ENCODE results near the gene DBT. TPM values are rescaled to one million over a fixed set of nuclear protein-coding genes. Genes with fewer than 3 reads are reported as not detected.
A peak's percentile ranks its signal among the peaks of the same experiment; 100 is the strongest.
"Not testable (repeated sequence)": the region's sequence is repeated elsewhere in the genome, so short reads cannot be mapped to it uniquely, and the experiment has no call there.

Gene DBT
- 10 to 100 TPM; 11.4 to 11.7 TPM for total RNA-seq

- Mint-ChIP-seq H3K4me3 (no peak within 1 kb of the TSS), H3K36me3 (no peaks in the 10 kb centered on the region), H3K9me3 (no peaks in the 10 kb centered on the region), H3K27ac (no peak within 1 kb of the TSS), H3K4me1 (ENCODE audit: low read depth) (peaks cover 21% of the 10 kb centered on the region), H3K27me3 (no peaks in the 10 kb centered on the region)
- POLR2A ChIA-PET = interaction anchor here (0.5 to 2.0 kb wide), 7 partner anchors 11 to 400 kb away, joined by 3 to 15 read pairs (median 3); partner anchors contain the start of genes CDC14A and RTCA
- intact Hi-C loops (cut with micrococcal nuclease) = loop anchor here (1.0 kb wide), 5 partner anchors 16 to 211 kb away; partner anchors contain the start of gene TRMT13
- CTCF ChIA-PET = interaction anchor here (0.6 to 1.8 kb wide), 7 partner anchors 17 to 210 kb away, joined by 3 to 7 read pairs (median 3); partner anchors contain the start of gene RTCA
- DNase-seq = peak; percentile 96
Observed at GRCh38 chr1:100249537-100250257, at the start of gene DBT. Gene DBT (minus strand): TSS chr1:100249834. CDS start chr1:100249820, 14 bp downstream.

GRCh38 chr1:100298512-100298911, 48.9 kb upstream of the DBT start:
- no peaks in the 10 kb centered on the region for H3K27me3 Mint-ChIP-seq
- peaks cover 5% of the 10 kb centered on the region for H3K36me3 Mint-ChIP-seq
- DNase-seq = no peak
- ChIA-PET POLR2A (interaction anchor here (1.1 to 1.3 kb wide), 2 partner anchors 32 to 54 kb away, joined by 3 to 5 read pairs; partner anchors contain the start of genes CDC14A and RTCA), CTCF (interaction anchor here (0.6 to 0.9 kb wide), 2 partner anchors 32 to 157 kb away, joined by 3 read pairs; no protein-coding TSS in a partner anchor)
- H3K9me3 Mint-ChIP-seq = peaks cover 5% of the 10 kb centered on the region
- no peak overlapping the region for H3K4me3 Mint-ChIP-seq
- H3K27ac Mint-ChIP-seq = no peak overlapping the region
- intact Hi-C loops (cut with micrococcal nuclease) = loop anchor here (2.0 kb wide), 1 partner anchor 150 kb away; no protein-coding TSS in a partner anchor
- H3K4me1 Mint-ChIP-seq (ENCODE audit: low read depth) = peaks cover 12% of the 10 kb centered on the region

- H3K27me3 Mint-ChIP-seq; H3K27ac Mint-ChIP-seq; H3K4me3 Mint-ChIP-seq; CTCF ChIA-PET; H3K9me3 Mint-ChIP-seq; DNase-seq; intact Hi-C loops (cut with micrococcal nuclease): not testable (repeated sequence)
- Mint-ChIP-seq H3K36me3 (peaks cover 15% of the 10 kb centered on the region), H3K4me1 (ENCODE audit: low read depth) (peaks cover 24% of the 10 kb centered on the region)
- POLR2A ChIA-PET = interaction anchor here (1.3 kb wide), 1 partner anchor 31 kb away, joined by 3 read pairs; the partner anchor contains the start of gene RTCA
Observed at GRCh38 chr1:100296997-100297396, 47.4 kb upstream of the DBT start.

GRCh38 chr1:100296140-100296539, 46.5 kb upstream of the DBT start:
- DNase-seq = no peak
- intact Hi-C loops (cut with micrococcal nuclease) = no loop called here
- peaks cover 5% of the 10 kb centered on the region for H3K9me3 Mint-ChIP-seq
- POLR2A ChIA-PET = no interaction called here
- CTCF ChIA-PET = interaction anchor here (0.6 kb wide), 1 partner anchor 1144 kb away, joined by 3 read pairs; no protein-coding TSS in a partner anchor
- peaks cover 24% of the 10 kb centered on the region for H3K4me1 Mint-ChIP-seq (ENCODE audit: low read depth)
- no peak overlapping the region for H3K27ac Mint-ChIP-seq
- H3K36me3 Mint-ChIP-seq = peaks cover 19% of the 10 kb centered on the region
- H3K27me3 Mint-ChIP-seq = no peaks in the 10 kb centered on the region
- H3K4me3 Mint-ChIP-seq = no peak overlapping the region

GRCh38 chr1:100292711-100293110, 43.1 kb upstream of the DBT start:
- CTCF ChIA-PET = no interaction called here
- Mint-ChIP-seq H3K9me3 (peaks cover 5% of the 10 kb centered on the region), H3K27me3 (no peaks in the 10 kb centered on the region), H3K27ac (peak overlapping the region; percentile 47), H3K36me3 (peaks cover 21% of the 10 kb centered on the region), H3K4me3 (no peak overlapping the region), H3K4me1 (ENCODE audit: low read depth) (peaks cover 12% of the 10 kb centered on the region)
- POLR2A ChIA-PET = interaction anchor here (1.2 kb wide), 1 partner anchor 27 kb away, joined by 3 read pairs; the partner anchor contains the start of gene RTCA
- DNase-seq = no peak
- intact Hi-C loops (cut with micrococcal nuclease) = no loop called here

- Mint-ChIP-seq H3K36me3 (peaks cover 29% of the 10 kb centered on the region), H3K9me3 (no peaks in the 10 kb centered on the region), H3K27ac (no peak overlapping the region), H3K4me1 (ENCODE audit: low read depth) (peaks cover 12% of the 10 kb centered on the region), H3K4me3 (no peak overlapping the region), H3K27me3 (no peaks in the 10 kb centered on the region)
- DNase-seq = no peak
- POLR2A ChIA-PET = interaction anchor here (0.5 kb wide), 2 partner anchors 284 to 1434 kb away, joined by 3 to 4 read pairs; no protein-coding TSS in a partner anchor
- CTCF ChIA-PET = interaction anchor here (0.9 to 1.1 kb wide), 2 partner anchors 134 to 169 kb away, joined by 3 read pairs; no protein-coding TSS in a partner anchor
- intact Hi-C loops (cut with micrococcal nuclease) = no loop called here
Observed at GRCh38 chr1:100290291-100290690, 40.7 kb upstream of the DBT start.

- CTCF ChIA-PET = interaction anchor here (0.6 to 1.0 kb wide), 2 partner anchors 13 to 66 kb away, joined by 3 read pairs; partner anchors contain the start of gene CDC14A
- Mint-ChIP-seq H3K4me1 (ENCODE audit: low read depth) (no peaks in the 10 kb centered on the region), H3K27me3 (no peaks in the 10 kb centered on the region), H3K4me3 (no peak overlapping the region), H3K36me3 (peaks cover 24% of the 10 kb centered on the region), H3K27ac (no peak overlapping the region), H3K9me3 (no peaks in the 10 kb centered on the region)
- POLR2A ChIA-PET = no interaction called here
- intact Hi-C loops (cut with micrococcal nuclease) = no loop called here
- no peak for DNase-seq
Observed at GRCh38 chr1:100287162-100287561, 37.5 kb upstream of the DBT start.

- DNase-seq = no peak
- Mint-ChIP-seq H3K27me3 (no peaks in the 10 kb centered on the region), H3K4me1 (ENCODE audit: low read depth) (peaks cover 7% of the 10 kb centered on the region), H3K36me3 (peaks cover 27% of the 10 kb centered on the region), H3K27ac (no peak overlapping the region), H3K9me3 (no peaks in the 10 kb centered on the region), H3K4me3 (no peak overlapping the region)
- ChIA-PET POLR2A (no interaction called here), CTCF (interaction anchor here (1.0 kb wide), 1 partner anchor 176 kb away, joined by 3 read pairs; no protein-coding TSS in a partner anchor)
- intact Hi-C loops (cut with micrococcal nuclease) = no loop called here
Observed at GRCh38 chr1:100284591-100284990, 35.0 kb upstream of the DBT start.

- peaks cover 41% of the 10 kb centered on the region for H3K36me3 Mint-ChIP-seq
Observed at GRCh38 chr1:100279954-100280682, 30.5 kb upstream of the DBT start.

GRCh38 chr1:100279358-100279923, 29.8 kb upstream of the DBT start:
- Mint-ChIP-seq H3K36me3 (peaks cover 43% of the 10 kb centered on the region), H3K27ac (no peak overlapping the region), H3K4me3 (no peak overlapping the region), H3K9me3 (no peaks in the 10 kb centered on the region), H3K27me3 (no peaks in the 10 kb centered on the region), H3K4me1 (ENCODE audit: low read depth) (peaks cover 22% of the 10 kb centered on the region)
- POLR2A ChIA-PET = interaction anchor here (0.7 kb wide), 1 partner anchor 73 kb away, joined by 5 read pairs; the partner anchor contains the start of gene CDC14A
- CTCF ChIA-PET = interaction anchor here (2.3 kb wide), 1 partner anchor 180 kb away, joined by 9 read pairs; no protein-coding TSS in a partner anchor
- intact Hi-C loops (cut with micrococcal nuclease) = no loop called here
- no peak for DNase-seq

More at GRCh38 chr1:100279954-100280682, 30.5 kb upstream of the DBT start:
- intact Hi-C loops (cut with micrococcal nuclease) = no loop called here
- Mint-ChIP-seq H3K27ac (no peak overlapping the region), H3K4me3 (no peak overlapping the region), H3K9me3 (no peaks in the 10 kb centered on the region), H3K4me1 (ENCODE audit: low read depth) (peaks cover 22% of the 10 kb centered on the region), H3K27me3 (no peaks in the 10 kb centered on the region)
- no peak for DNase-seq
- POLR2A ChIA-PET = no interaction called here
- CTCF ChIA-PET = interaction anchor here (0.9 kb wide), 1 partner anchor 9 kb away, joined by 3 read pairs; no protein-coding TSS in a partner anchor

- H3K4me1 Mint-ChIP-seq (ENCODE audit: low read depth) = peaks cover 22% of the 10 kb centered on the region
- peak; percentile 38 for DNase-seq
- ChIA-PET POLR2A (no interaction called here), CTCF (interaction anchor here (1.0 to 2.3 kb wide), 2 partner anchors 145 to 182 kb away, joined by 3 to 9 read pairs; no protein-coding TSS in a partner anchor)
- no peaks in the 10 kb centered on the region for H3K9me3 Mint-ChIP-seq
- no peaks in the 10 kb centered on the region for H3K27me3 Mint-ChIP-seq
- intact Hi-C loops (cut with micrococcal nuclease) = loop anchor here (1.0 kb wide), 1 partner anchor 181 kb away; no protein-coding TSS in a partner anchor
- H3K36me3 Mint-ChIP-seq = peaks cover 45% of the 10 kb centered on the region
- no peak overlapping the region for H3K27ac Mint-ChIP-seq
- H3K4me3 Mint-ChIP-seq = no peak overlapping the region
Observed at GRCh38 chr1:100277866-100278265, 28.2 kb upstream of the DBT start.

Data from activated CD4-positive, alpha-beta memory T cell treated with anti-CD3 and anti-CD28 coated beads for 36 hours (primary cell).